Mesodermal cell (in vitro differentiated cells): ENCODE results near the gene UBIAD1.

Experiments used
- H3K27ac ChIP-seq: 2 replicates; pipeline ENCODE4 v1.7.0; 2013; ENCODE audit warnings: mild to moderate bottlenecking, low read depth, low read length, moderate library complexity; ENCODE audit not compliant: severe bottlenecking
- H3K36me3 ChIP-seq: 2 replicates; pipeline ENCODE4 v1.7.1; 2013; ENCODE audit warnings: mild to moderate bottlenecking, low read length, moderate library complexity; ENCODE audit not compliant: control insufficient read depth, insufficient read depth
- H3K4me1 ChIP-seq: one replicate; pipeline ENCODE4 v1.7.1; 2013; ENCODE audit warnings: mild to moderate bottlenecking, low read length; ENCODE audit not compliant: insufficient read depth, control insufficient read depth, poor library complexity, severe bottlenecking
- H3K4me3 ChIP-seq: 2 replicates; pipeline ENCODE4 v1.7.0; 2013; ENCODE audit warnings: low read length, control low read depth, mild to moderate bottlenecking; ENCODE audit not compliant: insufficient read depth, poor library complexity, severe bottlenecking; ENCODE audit errors: extremely low read depth
- H3K9me3 ChIP-seq: 2 replicates; pipeline ENCODE4 v1.7.1; 2013; ENCODE audit warnings: mild to moderate bottlenecking, low read length, moderate library complexity; ENCODE audit not compliant: control insufficient read depth
- WGBS, 2 experiments: methylation state at CpG; one replicate each; pipeline ENCODE4 v1.1.5; 2013; ENCODE audit warnings: missing lambda C conversion rate in 2 of 2; ENCODE audit not compliant: insufficient coverage in 2 of 2; 5-methylcytosine and 5-hydroxymethylcytosine counted together

UBIAD1 gene

DNA sequence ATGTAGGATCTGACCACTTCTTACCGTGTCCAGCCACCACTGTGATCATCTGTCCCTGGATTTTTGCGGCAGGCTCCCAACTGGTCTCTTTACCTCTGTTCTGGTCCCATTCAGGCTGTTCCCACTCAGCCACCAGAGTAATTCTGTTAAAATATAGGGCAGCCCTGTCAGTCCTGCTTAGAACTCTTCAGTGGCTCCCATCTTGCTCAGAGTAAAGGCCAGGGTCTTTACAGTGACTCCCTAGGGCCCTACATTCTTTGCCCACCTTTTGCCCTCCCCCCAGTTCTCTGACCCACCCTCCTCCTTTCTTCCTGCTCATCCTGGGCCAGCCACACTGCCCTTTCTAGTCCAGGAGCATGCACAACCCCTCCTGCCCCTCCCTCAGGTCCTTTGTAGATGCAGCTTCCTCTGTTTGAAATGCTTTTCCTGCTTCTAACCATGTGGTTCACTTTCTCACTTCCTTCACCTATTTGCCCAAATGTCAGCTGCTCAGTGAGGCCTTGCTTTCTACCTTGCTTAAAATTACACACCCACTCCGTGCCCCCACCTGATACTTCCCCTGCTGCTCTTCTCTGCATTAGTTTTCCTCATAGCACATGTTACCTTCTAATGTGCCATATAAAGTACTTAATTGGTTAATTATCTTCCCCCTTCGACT, 7.8 kb downstream of the UBIAD1 start:
- no peaks in the 10 kb centered on the region for H3K4me1 ChIP-seq
- 84 to 95% methylated on average over 2 to 3 of the region's 4 CpGs for WGBS, 2 experiments
- H3K9me3 ChIP-seq = no peaks in the 10 kb centered on the region
- peaks cover 18% of the 10 kb centered on the region for H3K36me3 ChIP-seq
- no peak overlapping the region for H3K27ac ChIP-seq
- H3K4me3 ChIP-seq = no peak overlapping the region

GRCh38 chr1:11281518-11282331, 8.7 kb downstream of the UBIAD1 start:
- peaks cover 24% of the 10 kb centered on the region for H3K36me3 ChIP-seq
- WGBS, 2 experiments = 89 to 94% methylated on average over 3 of the region's 8 CpGs
- H3K4me3 ChIP-seq = no peak overlapping the region
- no peaks in the 10 kb centered on the region for H3K9me3 ChIP-seq
- H3K27ac ChIP-seq = no peak overlapping the region
- peaks cover 7% of the 10 kb centered on the region for H3K4me1 ChIP-seq

GRCh38 chr1:11283151-11283550, 10.2 kb downstream of the UBIAD1 start:
- no peak overlapping the region for H3K27ac ChIP-seq
- H3K36me3 ChIP-seq = peaks cover 28% of the 10 kb centered on the region
- WGBS, 2 experiments = 76 to 91% methylated on average over 3 to 4 of the region's 6 CpGs
- H3K9me3 ChIP-seq = no peaks in the 10 kb centered on the region
- no peak overlapping the region for H3K4me3 ChIP-seq
- peaks cover 12% of the 10 kb centered on the region for H3K4me1 ChIP-seq

DNA sequence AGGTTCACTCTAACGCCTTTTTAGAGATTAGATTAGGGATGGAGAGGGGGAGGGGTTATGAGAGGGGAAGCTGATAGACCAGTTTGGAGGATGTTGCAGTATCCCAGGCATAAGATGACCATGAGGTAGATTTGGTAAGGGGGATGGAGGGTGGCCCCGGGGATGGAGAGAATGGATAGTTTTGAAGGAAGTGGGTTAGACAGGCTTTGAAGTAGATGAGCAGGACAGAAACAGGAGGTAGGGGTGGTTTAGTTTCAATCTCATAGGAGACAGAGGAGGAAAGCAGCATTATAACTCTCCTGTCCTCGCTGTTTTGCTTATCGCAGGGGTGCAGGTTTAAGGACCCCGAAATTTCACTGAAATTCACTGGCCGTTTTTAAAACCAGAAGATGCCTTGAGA, 11.8 kb downstream of the UBIAD1 start:
- WGBS, 2 experiments = 85 to 94% methylated on average over 5 to 6 of the region's 6 CpGs

DNA sequence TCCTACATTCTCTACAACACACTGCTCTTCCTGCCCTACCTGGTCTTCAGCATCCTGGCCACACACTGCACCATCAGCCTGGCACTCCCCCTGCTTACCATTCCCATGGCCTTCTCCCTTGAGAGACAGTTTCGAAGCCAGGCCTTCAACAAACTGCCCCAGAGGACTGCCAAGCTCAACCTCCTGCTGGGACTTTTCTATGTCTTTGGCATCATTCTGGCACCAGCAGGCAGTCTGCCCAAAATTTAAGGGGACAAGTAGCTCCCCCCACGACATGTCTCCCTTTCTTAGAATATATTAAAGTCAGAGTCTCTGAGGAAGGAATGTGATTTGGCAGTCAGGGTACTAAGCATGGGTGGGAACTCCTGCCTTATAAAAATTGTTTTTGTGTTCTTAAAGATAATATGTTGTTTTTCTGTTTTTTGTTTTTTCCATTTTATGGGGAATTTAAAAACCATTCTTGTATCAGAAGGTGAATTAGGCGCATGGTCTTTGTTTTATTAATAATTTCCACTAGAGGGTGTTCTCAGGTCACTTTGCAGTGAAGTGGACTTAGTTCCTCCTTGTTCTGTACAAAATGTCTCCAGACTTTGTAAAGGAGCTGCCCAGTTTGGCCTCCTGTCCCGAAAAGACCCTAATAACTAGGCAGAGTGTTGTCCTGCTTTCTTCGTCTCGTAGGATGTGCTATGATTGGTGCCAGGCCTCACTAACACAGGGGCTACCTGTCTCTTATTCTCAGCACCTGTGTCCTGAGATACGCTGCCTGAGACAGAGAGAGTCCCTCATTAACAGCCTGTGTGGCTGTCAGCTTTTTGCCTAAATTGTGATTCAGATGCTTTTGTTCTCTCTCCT, 13.1 kb downstream of the UBIAD1 start:
- WGBS, 2 experiments = 76% methylated on average over 5 to 7 of the region's 7 CpGs
- Histone ChIP-seq H3K4me1 (peaks cover 12% of the 10 kb centered on the region), H3K27ac (no peak overlapping the region), H3K36me3 (peaks cover 26% of the 10 kb centered on the region), H3K9me3 (no peaks in the 10 kb centered on the region), H3K4me3 (no peak overlapping the region)

More for the DNA sequence above, 11.8 kb downstream of the UBIAD1 start:
- peaks cover 12% of the 10 kb centered on the region for H3K4me1 ChIP-seq
- H3K36me3 ChIP-seq = peaks cover 26% of the 10 kb centered on the region
- H3K4me3 ChIP-seq = no peak overlapping the region
- H3K9me3 ChIP-seq = no peaks in the 10 kb centered on the region
- no peak overlapping the region for H3K27ac ChIP-seq

- Histone ChIP-seq H3K4me1 (peaks cover 12% of the 10 kb centered on the region), H3K4me3 (no peak overlapping the region), H3K9me3 (no peaks in the 10 kb centered on the region), H3K27ac (no peak overlapping the region), H3K36me3 (peaks cover 26% of the 10 kb centered on the region)
- WGBS, 2 experiments = 64 to 69% methylated on average over 2 to 3 of the region's 3 CpGs
These were observed 13.9 kb downstream of the UBIAD1 start for GRCh38 chr1:11286735-11287410.

GRCh38 chr1:11289064-11289463, 16.1 kb downstream of the UBIAD1 start:
- WGBS, 2 experiments = 94 to 98% methylated on average over 5 of the region's 5 CpGs
- Histone ChIP-seq H3K4me1 (peaks cover 12% of the 10 kb centered on the region), H3K4me3 (no peak overlapping the region), H3K9me3 (no peaks in the 10 kb centered on the region), H3K27ac (no peak overlapping the region), H3K36me3 (peaks cover 23% of the 10 kb centered on the region)

DNA sequence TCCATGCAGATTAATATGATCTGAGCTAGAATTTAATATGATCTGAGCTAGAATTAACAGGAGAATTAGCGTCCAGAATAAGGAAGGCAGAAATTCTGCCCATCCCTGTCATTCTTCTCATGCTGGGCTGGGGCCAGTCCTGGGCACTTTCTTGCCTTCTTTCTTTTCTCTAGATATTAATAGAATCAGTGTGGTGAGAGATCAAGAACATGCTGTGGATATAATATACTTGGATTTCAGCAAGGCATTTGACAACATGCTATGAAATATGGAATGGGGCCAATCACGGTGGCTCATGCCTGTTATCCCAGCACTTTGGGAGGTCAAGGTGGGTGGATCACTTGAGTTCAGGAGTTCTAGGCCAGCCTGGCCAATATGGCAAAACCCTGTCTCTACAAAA, 18.1 kb downstream of the UBIAD1 start:
- no peak overlapping the region for H3K4me3 ChIP-seq
- 81 to 93% methylated on average over 2 of the region's 2 CpGs for WGBS, 2 experiments
- no peaks in the 10 kb centered on the region for H3K9me3 ChIP-seq
- peaks cover 14% of the 10 kb centered on the region for H3K36me3 ChIP-seq
- H3K27ac ChIP-seq = no peak overlapping the region
- H3K4me1 ChIP-seq = peaks cover 10% of the 10 kb centered on the region

GRCh38 chr1:11293856-11294255, 20.9 kb downstream of the UBIAD1 start:
- Histone ChIP-seq H3K27ac (no peak overlapping the region), H3K4me3 (no peak overlapping the region)
- WGBS, 2 experiments = 89 to 91% methylated on average over 4 of the region's 6 CpGs

DNA sequence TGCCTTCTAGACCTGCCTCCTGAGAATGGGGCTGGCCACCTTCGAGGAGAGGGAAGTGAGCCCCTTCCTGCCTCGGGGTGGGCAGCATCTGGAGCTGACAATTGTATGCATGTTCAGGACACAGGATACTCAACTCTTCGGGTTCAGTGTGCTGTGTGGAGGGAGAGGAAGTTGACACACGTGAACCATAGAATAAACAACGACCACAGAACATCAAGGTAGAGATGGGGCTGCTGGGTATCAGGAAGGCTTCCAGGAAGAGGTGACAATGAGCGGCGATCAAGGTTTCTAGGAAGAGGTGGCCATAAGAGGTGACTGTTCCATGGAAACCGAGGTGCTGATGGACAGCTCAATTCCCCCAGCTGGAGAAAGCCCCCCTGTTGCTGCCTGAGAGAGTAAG, 22.0 kb downstream of the UBIAD1 start:
- H3K4me1 ChIP-seq = no peaks in the 10 kb centered on the region
- H3K27ac ChIP-seq = no peak overlapping the region
- H3K36me3 ChIP-seq = no peaks in the 10 kb centered on the region
- H3K9me3 ChIP-seq = no peaks in the 10 kb centered on the region
- H3K4me3 ChIP-seq = no peak overlapping the region
- WGBS, 2 experiments = 93 to 94% methylated on average over 8 of the region's 8 CpGs

More at GRCh38 chr1:11293856-11294255, 20.9 kb downstream of the UBIAD1 start:
- no peaks in the 10 kb centered on the region for H3K9me3 ChIP-seq
- H3K4me1 ChIP-seq = no peaks in the 10 kb centered on the region
- peaks cover 2% of the 10 kb centered on the region for H3K36me3 ChIP-seq
